ENCODE measurements around the gene CCDC154.

The CCDC154 gene

DNA sequence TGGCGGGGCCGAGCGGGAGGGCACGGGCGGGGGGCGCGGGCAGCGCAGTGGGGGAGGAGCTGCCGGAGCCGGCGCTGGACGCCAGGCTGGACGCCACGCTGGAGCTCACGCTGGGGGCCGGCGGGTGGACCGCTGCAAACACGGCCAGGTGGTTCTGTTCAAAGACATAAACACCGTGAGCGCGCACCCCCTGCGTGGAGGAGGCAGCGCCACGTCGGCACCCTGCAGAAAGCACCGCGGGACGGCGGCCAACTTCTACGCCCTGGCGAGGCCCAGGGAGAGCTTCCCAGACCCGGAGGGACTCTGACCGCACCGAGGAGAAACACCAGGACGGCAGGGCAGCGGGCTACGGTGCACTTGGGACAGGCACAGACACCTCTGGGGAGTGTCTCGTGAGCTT is 59.1 kb downstream of the CCDC154 start:
- DNase-seq = no peak

All from CD4-positive, alpha-beta T cell treated with Interleukin-4 for 1 hour (primary cell).